ENCODE results near the gene KIF18A.

GRCh38 chr11:28054821-28055220 lies 53.1 kb downstream of the KIF18A start:
- TF ChIP-seq POLR2G (IDR thresholded peaks at IDR 0.05; ENCODE audit: low read depth, low read length) (no peak), CHD4 (IDR thresholded peaks at IDR 0.05; ENCODE audit: borderline replicate concordance, low read length) (no peak), ATF6 (CRISPR knock-in tag; conservative IDR thresholded peaks at IDR 0.05) (no peak), TCF7L2 (IDR thresholded peaks at IDR 0.05; ENCODE audit: low read depth, low read length) (no peak)
- TF ChIP-seq, protein P1, sequence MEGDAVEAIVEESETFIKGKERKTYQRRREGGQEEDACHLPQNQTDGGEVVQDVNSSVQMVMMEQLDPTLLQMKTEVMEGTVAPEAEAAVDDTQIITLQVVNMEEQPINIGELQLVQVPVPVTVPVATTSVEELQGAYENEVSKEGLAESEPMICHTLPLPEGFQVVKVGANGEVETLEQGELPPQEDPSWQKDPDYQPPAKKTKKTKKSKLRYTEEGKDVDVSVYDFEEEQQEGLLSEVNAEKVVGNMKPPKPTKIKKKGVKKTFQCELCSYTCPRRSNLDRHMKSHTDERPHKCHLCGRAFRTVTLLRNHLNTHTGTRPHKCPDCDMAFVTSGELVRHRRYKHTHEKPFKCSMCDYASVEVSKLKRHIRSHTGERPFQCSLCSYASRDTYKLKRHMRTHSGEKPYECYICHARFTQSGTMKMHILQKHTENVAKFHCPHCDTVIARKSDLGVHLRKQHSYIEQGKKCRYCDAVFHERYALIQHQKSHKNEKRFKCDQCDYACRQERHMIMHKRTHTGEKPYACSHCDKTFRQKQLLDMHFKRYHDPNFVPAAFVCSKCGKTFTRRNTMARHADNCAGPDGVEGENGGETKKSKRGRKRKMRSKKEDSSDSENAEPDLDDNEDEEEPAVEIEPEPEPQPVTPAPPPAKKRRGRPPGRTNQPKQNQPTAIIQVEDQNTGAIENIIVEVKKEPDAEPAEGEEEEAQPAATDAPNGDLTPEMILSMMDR (CRISPR knock-in tag; IDR thresholded peaks at IDR 0.05) = no peak
